Nucleus accumbens (tissue), 56 donors: ENCODE data around the gene CERS5.
"Not testable (repeated sequence)": the region's sequence is repeated elsewhere in the genome, so short reads cannot be mapped to it uniquely, and the experiment has no call there.

Experiments used
- DNase-seq, 56 donors: peaks; one replicate each; lab custom pipeline; 2025; lab: John Stamatoyannopoulos, UW

CERS5 gene

DNA sequence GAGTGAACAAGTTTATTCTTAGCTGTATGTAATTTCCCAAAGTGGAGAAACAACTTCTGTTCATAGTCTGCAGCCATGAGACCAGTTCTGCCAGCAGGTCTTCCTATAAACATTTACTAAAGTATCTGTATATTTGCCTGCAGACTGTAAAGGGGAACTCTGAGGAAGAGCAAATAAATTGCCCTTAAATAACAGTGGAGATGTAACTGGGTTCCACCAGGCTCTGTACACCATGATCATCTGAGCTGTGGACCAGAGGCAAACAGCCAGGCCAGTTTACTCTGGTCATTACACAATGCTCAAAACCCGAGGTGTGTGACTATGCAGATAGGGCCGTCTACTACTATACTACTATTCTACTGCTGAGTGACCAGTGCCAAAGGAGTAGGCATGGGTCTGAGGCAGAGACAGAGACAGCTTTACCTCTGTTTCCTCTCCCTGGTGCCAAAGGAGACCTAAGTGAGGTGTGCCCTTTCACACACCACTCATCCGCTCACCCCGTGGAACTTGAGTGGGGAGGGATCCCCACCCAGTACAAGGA lies 21.1 kb upstream of the CERS5 start:
- no peak for DNase-seq

DNA sequence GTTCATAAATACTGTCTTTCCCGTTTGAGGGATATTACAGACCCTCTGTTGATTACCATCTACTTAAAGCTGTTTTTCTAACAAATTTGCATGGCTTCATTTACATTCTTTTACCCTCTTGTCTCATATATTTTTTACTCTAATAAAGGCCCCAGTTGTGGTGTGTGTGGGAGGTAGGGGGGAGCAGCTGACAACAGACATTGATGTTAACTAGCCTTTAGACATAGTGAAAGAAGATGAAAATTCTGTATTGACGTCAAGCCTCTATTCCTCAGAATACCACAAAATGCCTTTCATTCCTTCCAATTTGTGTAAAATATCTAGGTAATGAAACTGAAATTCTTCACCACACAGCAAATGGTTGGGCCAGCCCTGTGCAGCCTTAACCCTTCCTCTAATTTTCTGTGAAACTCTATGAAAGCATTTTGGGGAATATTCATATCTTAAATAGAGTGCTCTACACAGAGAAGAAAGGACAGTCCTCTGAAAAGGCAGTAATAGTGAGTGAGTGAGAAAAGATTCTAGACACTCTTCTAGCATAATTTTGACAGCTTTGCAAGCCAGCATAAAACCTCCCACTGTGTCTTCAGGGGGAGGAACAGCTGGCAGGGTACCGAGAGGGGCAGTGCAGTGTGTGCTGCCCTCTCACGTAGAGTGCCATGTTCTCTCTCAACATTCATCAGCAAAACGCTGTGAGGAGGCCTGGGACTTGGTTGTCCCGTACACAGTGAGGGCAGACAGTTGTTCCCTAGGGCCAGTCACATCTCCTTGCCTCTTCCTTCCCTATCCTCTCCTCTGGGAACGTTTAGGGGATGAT lies 20.1 kb upstream of the CERS5 start:
- DNase-seq, result no peak

DNA sequence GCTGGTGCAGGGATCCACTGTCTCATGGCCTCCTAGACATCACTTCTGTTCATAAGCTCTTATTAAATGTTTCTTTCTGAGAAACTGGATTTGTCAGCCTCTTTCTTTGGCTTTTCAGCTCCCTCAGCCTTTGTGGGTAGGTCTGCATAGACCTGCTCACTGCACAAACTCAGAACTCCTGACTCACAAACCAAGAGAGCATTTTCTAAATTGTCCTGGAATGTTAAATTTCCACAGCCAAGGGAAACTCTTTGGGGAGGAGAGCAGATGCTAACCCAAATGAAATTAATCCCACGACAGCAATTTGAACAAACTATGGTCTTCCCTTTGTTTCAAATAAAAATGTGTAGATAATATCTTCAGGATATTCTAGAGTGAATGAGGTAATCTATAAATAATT lies 19.5 kb upstream of the CERS5 start:
- DNase-seq, result no peak

DNA sequence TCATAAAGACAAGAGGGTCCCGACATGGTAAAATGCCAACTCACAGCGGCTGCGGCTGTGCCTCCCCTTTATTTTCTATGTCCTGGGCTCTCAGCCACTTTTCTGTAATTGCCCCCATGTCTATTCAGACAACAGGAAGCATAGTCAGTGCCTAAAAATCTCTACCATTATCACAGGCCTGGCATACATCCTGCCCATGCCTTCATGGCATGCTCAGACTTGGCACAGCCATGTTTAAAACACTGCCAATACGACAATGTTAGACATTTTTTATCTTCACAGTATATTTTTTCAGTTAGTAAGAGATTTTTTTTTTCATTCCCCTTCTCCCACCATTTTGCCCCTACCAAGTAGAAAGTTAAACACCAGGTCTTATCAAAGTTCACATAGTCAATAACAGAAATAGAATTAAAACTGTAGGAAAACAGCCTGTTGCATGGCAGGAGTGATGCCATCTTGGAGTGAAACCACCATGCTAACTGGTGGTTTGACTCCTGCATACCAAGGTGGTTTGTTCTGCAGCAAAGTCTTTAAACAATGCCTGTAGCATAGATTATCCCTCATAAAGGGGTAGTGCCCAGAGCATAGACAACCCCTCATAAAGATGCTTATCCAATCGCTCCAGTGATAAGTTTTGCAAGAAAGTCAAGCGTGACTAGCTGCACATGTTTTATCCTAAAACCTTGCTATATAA lies 18.9 kb upstream of the CERS5 start:
- DNase-seq, result no peak

DNA sequence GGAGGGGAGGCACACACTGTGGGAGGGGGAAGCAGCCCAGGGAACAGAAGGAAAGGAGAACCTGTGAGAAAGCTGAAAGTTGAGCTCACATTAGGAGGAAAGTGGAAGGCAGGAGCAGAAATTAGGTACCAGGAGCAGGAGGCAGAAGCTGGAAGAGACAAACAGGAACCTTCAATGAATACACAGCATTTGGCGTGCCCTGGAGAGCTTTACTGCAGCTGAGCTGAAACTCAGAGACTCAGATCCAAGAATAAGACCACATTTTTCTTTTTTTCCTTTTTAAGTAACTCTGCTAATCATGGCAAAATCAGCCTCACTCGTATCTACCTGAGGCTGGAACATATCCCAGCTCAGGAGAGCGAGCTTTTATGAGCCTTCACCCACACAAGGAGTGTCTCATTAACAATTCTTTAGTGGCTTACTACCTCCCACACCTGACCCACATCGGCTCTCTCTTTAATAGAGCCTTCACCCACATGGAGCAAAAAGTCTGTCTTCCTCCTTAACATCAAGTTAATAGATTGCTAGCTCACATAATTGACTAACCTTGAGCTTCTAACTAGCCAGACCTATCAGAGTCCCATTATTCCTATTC lies 18.2 kb upstream of the CERS5 start:
- DNase-seq, result peak in 27 of 56 donors; percentile 9 to 82 (median 36)

DNA sequence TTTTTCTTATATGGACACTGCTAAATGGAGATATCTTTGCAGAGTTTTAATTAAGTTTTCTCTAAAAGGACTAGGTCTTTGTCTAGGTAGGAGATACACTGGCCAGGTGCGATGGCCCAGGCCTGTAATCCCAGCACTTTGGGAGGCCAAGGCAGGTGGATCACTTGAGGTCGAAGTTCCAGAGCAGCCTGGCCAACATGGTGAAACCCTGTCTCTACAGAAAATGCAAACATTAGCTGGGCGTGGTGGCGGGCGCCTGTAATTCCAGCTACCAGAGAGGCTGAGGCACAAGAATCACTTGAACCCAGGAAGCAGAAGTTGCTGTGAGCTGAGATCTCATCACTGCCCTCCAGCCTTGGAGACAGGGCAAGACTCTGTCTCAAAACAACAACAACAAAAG lies 17.1 kb upstream of the CERS5 start:
- DNase-seq, result no peak

DNA sequence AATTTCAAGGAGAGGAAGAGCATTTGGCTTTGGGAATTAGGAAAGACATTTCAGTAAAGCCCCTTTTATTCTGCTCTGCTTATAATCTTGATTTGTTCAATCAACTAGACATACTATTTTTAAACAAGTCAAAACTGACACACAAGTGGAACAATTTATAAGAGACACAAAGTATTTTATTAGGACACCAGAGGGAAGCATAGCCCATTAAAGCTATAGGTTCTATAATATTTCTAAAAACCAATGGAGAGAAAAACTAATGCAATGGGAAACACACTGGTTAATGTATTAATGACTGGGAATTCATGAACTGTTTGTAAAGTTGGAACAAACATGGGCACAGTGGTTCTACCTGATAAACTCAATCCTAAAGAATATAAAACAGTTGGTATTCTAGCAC lies 15.3 kb upstream of the CERS5 start:
- no peak for DNase-seq

DNA sequence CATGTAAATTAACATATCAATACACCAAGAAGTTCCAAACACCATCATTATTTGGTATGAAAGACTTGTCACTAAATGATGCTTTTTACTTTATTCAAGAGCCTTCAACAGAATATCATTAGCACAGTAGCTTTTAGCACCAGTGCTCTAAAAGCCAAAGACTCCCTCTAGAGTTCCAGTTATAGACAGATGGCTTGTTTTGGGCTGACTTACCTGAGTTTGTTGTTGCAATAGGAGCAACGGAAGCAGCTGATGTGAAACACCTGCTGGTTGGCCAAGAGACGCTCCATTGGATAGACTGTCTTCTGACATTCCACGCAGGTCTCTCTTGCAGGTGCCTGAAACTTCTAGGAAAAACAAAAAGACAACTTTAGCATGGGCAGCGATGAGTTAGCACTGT lies 14.5 kb upstream of the CERS5 start:
- DNase-seq, result no peak

DNA sequence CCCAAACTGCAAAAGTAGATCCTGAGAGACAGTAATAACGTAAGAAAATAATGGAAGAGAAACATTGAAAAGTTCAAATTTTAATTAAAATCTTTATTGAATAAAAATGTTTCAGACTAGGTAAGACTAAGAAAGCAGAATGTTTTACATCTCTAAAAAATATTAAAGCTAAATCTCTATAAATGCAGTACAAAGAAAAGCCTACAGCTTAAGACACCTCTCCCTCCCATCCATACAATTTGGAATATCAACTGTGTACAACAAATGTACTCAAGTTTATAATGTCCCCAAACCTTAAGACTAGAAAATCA lies 8.5 kb upstream of the CERS5 start:
- no peak for DNase-seq

DNA sequence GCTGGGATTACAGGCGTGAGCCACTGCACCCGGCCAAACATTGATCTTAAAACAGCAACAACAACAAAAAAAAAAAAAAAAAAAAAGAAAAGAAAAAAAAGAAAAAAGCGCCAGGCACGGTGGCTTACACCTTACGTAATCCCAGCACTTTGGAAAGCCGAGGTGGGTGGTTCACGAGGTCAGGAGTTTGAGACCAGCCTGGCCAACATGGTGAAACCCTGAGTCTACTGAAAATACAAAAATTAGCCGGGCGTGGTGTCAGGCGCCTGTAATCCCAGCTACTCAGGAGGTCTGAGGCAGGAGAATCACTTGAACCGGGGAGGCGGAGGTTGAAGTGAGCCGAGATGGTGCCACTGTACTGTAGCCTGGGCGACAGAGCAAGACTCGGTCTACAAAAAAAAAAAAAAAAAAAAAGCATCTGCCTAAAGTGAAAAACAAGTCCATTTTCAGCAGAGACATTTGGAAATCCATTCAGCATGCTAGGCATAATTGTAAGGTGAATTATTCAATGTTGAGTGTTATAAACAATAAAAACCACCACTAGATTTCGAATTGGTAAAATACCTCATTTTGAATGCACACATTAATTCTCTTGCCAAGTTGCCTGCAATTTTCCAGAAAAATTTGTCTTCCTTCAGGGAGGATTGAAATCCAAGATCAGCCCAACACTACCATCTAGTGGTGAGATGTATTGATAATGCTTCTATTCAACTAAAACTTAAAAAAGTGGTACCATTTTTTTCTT lies 8.0 kb upstream of the CERS5 start:
- peak in 5 of 56 donors; percentile 3 to 28 (median 21) for DNase-seq

DNA sequence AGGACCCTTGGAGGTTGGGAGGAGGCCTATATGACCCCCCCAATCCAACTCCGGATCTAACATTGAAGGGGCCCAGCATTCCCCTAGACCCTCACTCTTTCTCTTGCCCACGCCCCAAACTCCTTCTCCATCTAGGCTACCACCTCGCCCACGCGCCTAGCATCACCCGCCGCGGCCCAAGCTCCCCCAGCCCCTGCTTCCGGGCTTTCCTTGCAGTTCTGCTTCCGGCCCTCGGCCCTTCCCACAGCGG lies 445 bp downstream of the CERS5 start:
- peak in 7 of 56 donors; percentile 20 to 66 (median 53) for DNase-seq

DNA sequence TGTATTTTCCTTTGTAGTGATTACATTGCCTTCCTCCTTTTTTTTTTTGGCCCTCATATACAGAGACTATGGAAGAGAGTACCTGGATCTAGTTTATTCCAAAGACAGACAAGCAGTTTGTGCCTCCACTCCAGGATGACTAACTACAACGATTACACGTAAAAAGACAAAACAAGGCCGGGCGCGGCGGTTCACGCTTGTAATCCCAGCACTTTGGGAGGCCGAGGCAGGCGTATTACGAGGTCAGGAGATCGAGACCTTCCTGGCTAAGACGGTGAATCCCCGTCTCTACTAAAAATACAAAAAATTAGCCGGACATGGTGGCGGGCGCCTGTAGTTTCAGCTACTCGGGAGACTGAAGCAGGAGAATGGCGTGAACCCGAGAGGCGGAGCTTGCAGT lies 2.2 kb downstream of the CERS5 start:
- DNase-seq, result no peak

DNA sequence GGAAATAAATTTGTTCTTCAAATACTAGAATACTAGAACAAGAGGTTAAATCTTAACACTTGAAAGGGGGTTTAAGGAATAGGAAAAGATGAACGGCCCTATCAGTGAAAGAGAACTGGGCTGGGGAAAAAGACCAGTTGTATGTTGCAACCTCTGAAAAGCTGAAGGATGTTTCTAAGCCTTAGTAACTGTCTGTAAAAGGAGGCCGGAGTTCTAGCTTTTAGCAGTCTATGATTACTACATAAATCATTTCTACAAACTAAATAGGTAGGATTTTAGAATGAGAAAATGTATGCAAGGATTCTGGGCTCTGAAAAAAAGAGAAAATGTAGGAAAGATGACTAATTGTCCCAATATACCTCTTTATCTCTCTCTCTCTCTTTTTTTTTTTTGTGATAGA lies 4.9 kb downstream of the CERS5 start:
- no peak for DNase-seq

DNA sequence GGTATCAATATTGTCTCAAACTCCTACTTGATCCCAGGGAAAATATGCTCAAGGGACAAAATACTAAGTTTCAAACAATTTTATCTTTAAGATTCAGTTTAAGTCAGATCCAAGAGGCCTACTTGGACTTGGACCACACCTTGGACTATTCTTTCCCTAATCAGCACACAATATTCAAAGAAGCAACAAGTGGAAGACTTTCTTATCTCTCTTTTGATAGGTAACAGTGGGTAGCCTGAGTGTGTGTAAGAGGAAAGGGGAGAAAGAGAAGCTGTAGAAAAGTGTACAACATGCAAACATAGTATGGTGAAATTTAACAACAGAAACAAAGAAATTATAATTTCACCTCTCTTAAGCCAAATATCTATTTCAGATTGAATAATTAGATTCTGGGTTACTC lies 6.5 kb downstream of the CERS5 start:
- no peak for DNase-seq

DNA sequence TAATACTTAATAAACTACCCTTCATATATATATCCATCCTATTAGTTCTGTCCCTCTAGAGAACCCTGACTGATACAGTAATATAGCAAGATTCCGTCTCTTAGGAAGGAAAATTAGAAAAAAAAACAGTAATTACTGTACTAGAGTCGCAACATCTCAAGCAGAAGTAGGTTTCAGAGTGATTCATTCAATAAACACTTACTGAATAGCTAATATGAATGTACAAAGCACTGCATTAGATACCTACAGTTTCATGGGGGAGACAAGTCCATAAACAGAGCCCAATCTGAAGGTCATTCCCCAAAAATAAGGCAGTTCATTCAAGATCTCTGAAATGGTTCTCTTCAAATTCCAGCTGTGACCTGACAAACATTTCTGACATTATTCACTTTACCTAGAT lies 9.9 kb downstream of the CERS5 start:
- DNase-seq, result no peak

DNA sequence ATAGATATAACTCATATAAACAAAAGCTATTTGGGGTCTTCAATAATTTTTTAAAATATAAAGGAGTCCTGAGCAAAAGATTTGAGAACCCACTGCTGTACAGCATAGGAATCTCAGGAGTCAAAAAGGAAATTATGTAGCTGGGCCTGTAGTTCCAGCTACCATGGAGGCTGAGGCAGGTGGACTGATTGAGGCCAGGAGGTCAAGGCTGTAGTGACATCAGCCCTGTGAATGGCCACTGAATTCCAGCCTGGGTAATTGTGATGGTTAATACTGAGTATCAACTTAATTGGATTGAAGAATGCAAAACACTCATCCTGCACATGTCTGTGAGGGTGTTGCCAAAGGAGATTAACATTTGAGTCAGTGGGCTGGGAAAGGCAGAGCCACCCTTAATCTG lies 10.5 kb downstream of the CERS5 start:
- DNase-seq, result no peak

DNA sequence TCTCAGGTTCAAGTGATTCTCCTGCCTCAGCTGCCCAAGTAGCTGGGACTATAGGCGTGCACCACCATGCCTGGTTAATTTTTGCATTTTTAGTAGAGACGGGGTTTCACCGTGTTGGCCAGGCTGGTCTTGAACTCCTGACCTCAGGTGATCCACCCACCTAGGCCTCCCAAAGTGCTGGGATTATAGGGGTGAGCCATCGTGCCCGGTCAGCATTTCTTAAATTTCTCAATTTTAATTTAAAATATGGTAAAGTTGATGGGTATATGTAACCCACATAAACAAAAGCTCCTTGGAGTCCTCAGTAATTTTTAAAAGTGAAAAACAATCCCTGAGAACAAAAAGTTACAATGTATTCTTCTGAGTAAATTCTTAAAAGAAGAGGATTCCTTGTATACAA lies 12.2 kb downstream of the CERS5 start:
- DNase-seq, result not testable (repeated sequence)

DNA sequence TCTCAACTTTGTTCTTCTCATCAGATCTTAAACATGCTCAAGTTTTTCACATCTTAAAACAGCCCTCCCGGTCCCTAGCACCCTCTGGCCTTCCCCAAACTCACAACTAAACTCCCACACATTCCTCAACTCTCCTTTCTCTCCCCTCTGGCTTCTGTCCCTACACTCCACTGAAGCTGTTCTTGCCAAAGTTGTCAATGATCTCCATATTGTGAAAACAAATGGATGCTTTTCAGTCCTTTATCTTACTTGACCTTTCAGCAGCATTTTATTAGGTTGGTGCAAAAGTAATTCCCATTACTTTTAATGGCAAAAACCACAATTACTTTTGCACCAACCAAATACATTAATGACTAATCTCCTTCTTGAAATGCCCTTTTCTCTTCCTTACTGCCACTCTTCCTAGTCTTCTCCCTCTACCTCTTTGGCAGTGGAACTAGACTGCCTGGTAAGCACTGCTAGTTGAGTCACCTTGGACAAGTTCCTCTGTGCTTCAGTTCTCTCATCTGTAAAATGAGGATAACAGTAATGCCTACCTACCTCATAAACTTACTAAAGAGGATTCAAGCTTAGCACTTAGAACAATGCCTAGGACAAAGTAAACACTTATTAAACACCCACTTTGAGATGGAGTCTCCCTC lies 16.0 kb downstream of the CERS5 start:
- DNase-seq, result no peak

DNA sequence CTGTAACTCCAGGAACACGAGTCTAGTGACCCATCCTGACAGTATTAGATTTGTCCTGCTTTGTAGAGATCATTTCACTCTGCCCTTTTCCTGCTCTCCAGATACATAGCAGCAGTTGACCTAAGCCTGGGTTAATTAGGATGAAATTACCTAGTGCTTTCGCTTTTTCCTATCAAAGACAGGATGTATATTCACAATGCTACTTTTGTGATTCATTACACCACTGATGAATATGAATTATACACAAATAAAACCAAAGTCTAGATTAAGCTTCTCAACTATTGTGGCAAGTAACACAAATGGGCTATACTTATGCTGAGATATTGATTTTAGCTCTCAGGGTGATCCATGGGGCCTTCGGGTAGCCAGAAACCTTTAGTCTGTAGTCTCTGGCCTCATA lies 17.9 kb downstream of the CERS5 start:
- no peak for DNase-seq

DNA sequence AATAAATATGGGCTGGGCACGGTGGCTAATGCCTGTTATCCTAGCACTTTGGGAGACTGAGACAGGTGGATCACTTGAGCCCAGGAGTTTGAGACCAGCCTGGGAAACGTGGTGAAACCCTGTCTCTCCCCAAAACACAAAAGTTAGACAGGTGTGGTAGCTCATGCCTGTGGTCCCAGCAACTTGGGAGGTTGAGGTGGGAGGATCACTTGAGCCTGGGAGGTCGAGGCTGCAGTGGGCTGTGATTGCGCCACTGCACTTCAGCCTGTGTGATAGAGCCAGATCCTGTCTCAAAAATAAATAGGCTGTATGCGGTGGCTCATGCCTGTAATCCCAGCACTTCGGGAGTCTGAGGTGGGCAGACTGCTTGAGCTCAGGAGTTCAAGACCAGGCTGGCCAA lies 19.2 kb downstream of the CERS5 start:
- not testable (repeated sequence) for DNase-seq

DNA sequence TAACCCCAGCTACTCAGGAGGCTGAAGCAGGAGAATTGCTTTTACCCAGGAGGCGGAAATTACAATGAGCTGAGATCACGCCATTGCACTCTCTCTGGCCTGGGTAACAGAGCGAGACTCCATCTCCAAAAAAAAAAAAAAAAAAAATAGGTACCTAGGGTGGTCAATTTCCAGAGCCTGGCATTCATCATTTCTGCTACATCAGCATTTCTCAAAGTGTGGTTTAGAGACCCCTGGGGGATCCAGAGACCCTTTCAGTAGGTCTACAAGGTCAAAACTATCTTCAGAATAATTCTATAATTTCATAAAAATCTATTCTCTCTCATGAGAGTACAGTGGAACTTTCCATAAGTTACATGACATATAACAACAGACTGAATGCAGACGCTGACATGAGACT lies 19.9 kb downstream of the CERS5 start:
- DNase-seq, result no peak
